Muscle layer of duodenum (tissue), 2 donors: ENCODE results near the gene CFAP65.

ENCODE experiments used
- H3K27ac ChIP-seq: one replicate; pipeline ENCODE4 v1.7.0; 2013; ENCODE audit warnings: mild to moderate bottlenecking, low read length
- H3K27me3 ChIP-seq: one replicate; pipeline ENCODE4 v1.7.0; 2013; ENCODE audit warnings: low read depth, mild to moderate bottlenecking, control low read depth, low read length
- H3K36me3 ChIP-seq, 2 donors: one replicate each; pipeline ENCODE4 v1.7.0; 2013; ENCODE audit warnings: low read length in 2 of 2, control low read depth in 1 of 2, mild to moderate bottlenecking in 1 of 2; ENCODE audit not compliant: insufficient read depth in 2 of 2, control insufficient read depth in 1 of 2
- H3K4me1 ChIP-seq, 2 donors: one replicate each; pipeline ENCODE4 v1.7.0; 2013; ENCODE audit warnings: low read length in 2 of 2, mild to moderate bottlenecking in 2 of 2, control low read depth in 1 of 2, moderate library complexity in 1 of 2; ENCODE audit not compliant: insufficient read depth in 2 of 2, control insufficient read depth in 1 of 2
- H3K4me3 ChIP-seq, 2 donors: one replicate each; pipeline ENCODE4 v1.7.0; 2013; ENCODE audit warnings: low read length in 2 of 2, low read depth in 1 of 2, mild to moderate bottlenecking in 1 of 2
- H3K9me3 ChIP-seq, 2 donors: one replicate each; pipeline ENCODE4 v1.7.0; 2013; ENCODE audit warnings: low read length in 2 of 2, control low read depth in 1 of 2, mild to moderate bottlenecking in 1 of 2; ENCODE audit not compliant: control insufficient read depth in 1 of 2
- donor health status: healthy.

The CFAP65 gene

GRCh38 chr2:219059725-219060682 lies 18.7 kb upstream of the CFAP65 start:
- Histone ChIP-seq H3K27ac (no peak overlapping the region), H3K4me3 (peak overlapping the region; percentile 36 to 50), H3K4me1 (peaks cover 0 to 38% of the 10 kb centered on the region in 2 donors), H3K9me3 (no peaks in the 10 kb centered on the region), H3K36me3 (no peaks in the 10 kb centered on the region), H3K27me3 (peaks cover 59% of the 10 kb centered on the region)

GRCh38 chr2:219059375-219059724 lies 18.0 kb upstream of the CFAP65 start:
- H3K27me3 ChIP-seq: peaks cover 59% of the 10 kb centered on the region
- H3K9me3 ChIP-seq: no peaks in the 10 kb centered on the region
- H3K27ac ChIP-seq: no peak overlapping the region
- H3K36me3 ChIP-seq: no peaks in the 10 kb centered on the region
- H3K4me1 ChIP-seq: peaks cover 0 to 38% of the 10 kb centered on the region in 2 donors
- H3K4me3 ChIP-seq: peak overlapping the region; percentile 36 to 50

GRCh38 chr2:219058541-219059374 lies 17.4 kb upstream of the CFAP65 start:
- H3K9me3 ChIP-seq: no peaks in the 10 kb centered on the region
- peak overlapping the region; percentile 36 to 50 for H3K4me3 ChIP-seq
- H3K27me3 ChIP-seq: peaks cover 59% of the 10 kb centered on the region
- H3K27ac ChIP-seq: no peak overlapping the region
- peaks cover 0 to 38% of the 10 kb centered on the region in 2 donors for H3K4me1 ChIP-seq
- no peaks in the 10 kb centered on the region for H3K36me3 ChIP-seq

- H3K4me1 ChIP-seq: peaks cover 0 to 38% of the 10 kb centered on the region in 2 donors
- peaks cover 56% of the 10 kb centered on the region for H3K27me3 ChIP-seq
- H3K27ac ChIP-seq: no peak overlapping the region
- H3K9me3 ChIP-seq: no peaks in the 10 kb centered on the region
- peak overlapping the region; percentile 21 to 26 for H3K4me3 ChIP-seq
- no peaks in the 10 kb centered on the region for H3K36me3 ChIP-seq
Measured at GRCh38 chr2:219057709-219058540, 16.6 kb upstream of the CFAP65 start.

GRCh38 chr2:219056896-219057708 lies 15.8 kb upstream of the CFAP65 start:
- H3K27ac ChIP-seq: no peak overlapping the region
- peak overlapping the region in 1 of 2 donors; percentile 21 for H3K4me3 ChIP-seq
- no peaks in the 10 kb centered on the region for H3K36me3 ChIP-seq
- no peaks in the 10 kb centered on the region for H3K9me3 ChIP-seq
- H3K4me1 ChIP-seq: peaks cover 0 to 38% of the 10 kb centered on the region in 2 donors
- H3K27me3 ChIP-seq: peaks cover 48% of the 10 kb centered on the region

GRCh38 chr2:219056176-219056895 lies 15.0 kb upstream of the CFAP65 start:
- Histone ChIP-seq H3K4me1 (peaks cover 0 to 38% of the 10 kb centered on the region in 2 donors), H3K27ac (no peak overlapping the region), H3K9me3 (no peaks in the 10 kb centered on the region), H3K27me3 (peaks cover 43% of the 10 kb centered on the region), H3K36me3 (no peaks in the 10 kb centered on the region), H3K4me3 (no peak overlapping the region)

GRCh38 chr2:219054956-219055903 lies 13.9 kb upstream of the CFAP65 start:
- H3K27ac ChIP-seq: no peak overlapping the region
- H3K9me3 ChIP-seq: no peaks in the 10 kb centered on the region
- H3K27me3 ChIP-seq: peaks cover 40% of the 10 kb centered on the region
- H3K4me1 ChIP-seq: peaks cover 0 to 29% of the 10 kb centered on the region in 2 donors
- no peak overlapping the region for H3K4me3 ChIP-seq
- no peaks in the 10 kb centered on the region for H3K36me3 ChIP-seq

GRCh38 chr2:219049282-219049681 lies 8.0 kb upstream of the CFAP65 start:
- peaks cover 13% of the 10 kb centered on the region for H3K27me3 ChIP-seq
- no peaks in the 10 kb centered on the region for H3K4me1 ChIP-seq
- no peaks in the 10 kb centered on the region for H3K36me3 ChIP-seq
- no peak overlapping the region for H3K27ac ChIP-seq
- H3K9me3 ChIP-seq: no peaks in the 10 kb centered on the region
- no peak overlapping the region for H3K4me3 ChIP-seq

GRCh38 chr2:219045937-219046550 lies 4.7 kb upstream of the CFAP65 start:
- H3K27ac ChIP-seq: no peak overlapping the region
- H3K36me3 ChIP-seq: no peaks in the 10 kb centered on the region
- no peak overlapping the region for H3K4me3 ChIP-seq
- H3K27me3 ChIP-seq: peaks cover 29% of the 10 kb centered on the region
- no peaks in the 10 kb centered on the region for H3K9me3 ChIP-seq
- no peaks in the 10 kb centered on the region for H3K4me1 ChIP-seq
